Ovary (tissue), 3 donors: Measurements from ENCODE around the gene RPS27L.

Source experiments
- POLR2A ChIP-seq: fragments of 450-650 bp; IDR thresholded peaks from one replicate; pipeline ENCODE4 v1.6.1; 2017; ENCODE audit warnings: antibody characterized with exemption, mild to moderate bottlenecking, moderate library complexity
- TF ChIP-seq, protein P1 (sequence below), 3 donors: fragments of 450-650 bp in 2 of 3; fragments of 200-600 bp in 1 of 3; IDR thresholded peaks; one replicate each; pipeline versions ENCODE4 v1.5.1 to v1.8.0; 2016 to 2022; ENCODE audit warnings: antibody characterized with exemption in 3 of 3, mild to moderate bottlenecking in 1 of 3
- donor health status: DM: no; HTN: no; CAD: no.

- TF ChIP-seq POLR2A, result no peak
- TF ChIP-seq, protein P1, sequence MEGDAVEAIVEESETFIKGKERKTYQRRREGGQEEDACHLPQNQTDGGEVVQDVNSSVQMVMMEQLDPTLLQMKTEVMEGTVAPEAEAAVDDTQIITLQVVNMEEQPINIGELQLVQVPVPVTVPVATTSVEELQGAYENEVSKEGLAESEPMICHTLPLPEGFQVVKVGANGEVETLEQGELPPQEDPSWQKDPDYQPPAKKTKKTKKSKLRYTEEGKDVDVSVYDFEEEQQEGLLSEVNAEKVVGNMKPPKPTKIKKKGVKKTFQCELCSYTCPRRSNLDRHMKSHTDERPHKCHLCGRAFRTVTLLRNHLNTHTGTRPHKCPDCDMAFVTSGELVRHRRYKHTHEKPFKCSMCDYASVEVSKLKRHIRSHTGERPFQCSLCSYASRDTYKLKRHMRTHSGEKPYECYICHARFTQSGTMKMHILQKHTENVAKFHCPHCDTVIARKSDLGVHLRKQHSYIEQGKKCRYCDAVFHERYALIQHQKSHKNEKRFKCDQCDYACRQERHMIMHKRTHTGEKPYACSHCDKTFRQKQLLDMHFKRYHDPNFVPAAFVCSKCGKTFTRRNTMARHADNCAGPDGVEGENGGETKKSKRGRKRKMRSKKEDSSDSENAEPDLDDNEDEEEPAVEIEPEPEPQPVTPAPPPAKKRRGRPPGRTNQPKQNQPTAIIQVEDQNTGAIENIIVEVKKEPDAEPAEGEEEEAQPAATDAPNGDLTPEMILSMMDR (IDR thresholded peaks at IDR 0.05), result no peak
Observed at GRCh38 chr15:63110428-63111026, 46.8 kb downstream of the RPS27L start.
